ENCODE results near the gene ZBTB48.
A peak's percentile ranks its signal among the peaks of the same experiment; 100 is the strongest.
"Not testable (repeated sequence)": the region's sequence is repeated elsewhere in the genome, so short reads cannot be mapped to it uniquely, and the experiment has no call there.

ZBTB48 gene

DNA sequence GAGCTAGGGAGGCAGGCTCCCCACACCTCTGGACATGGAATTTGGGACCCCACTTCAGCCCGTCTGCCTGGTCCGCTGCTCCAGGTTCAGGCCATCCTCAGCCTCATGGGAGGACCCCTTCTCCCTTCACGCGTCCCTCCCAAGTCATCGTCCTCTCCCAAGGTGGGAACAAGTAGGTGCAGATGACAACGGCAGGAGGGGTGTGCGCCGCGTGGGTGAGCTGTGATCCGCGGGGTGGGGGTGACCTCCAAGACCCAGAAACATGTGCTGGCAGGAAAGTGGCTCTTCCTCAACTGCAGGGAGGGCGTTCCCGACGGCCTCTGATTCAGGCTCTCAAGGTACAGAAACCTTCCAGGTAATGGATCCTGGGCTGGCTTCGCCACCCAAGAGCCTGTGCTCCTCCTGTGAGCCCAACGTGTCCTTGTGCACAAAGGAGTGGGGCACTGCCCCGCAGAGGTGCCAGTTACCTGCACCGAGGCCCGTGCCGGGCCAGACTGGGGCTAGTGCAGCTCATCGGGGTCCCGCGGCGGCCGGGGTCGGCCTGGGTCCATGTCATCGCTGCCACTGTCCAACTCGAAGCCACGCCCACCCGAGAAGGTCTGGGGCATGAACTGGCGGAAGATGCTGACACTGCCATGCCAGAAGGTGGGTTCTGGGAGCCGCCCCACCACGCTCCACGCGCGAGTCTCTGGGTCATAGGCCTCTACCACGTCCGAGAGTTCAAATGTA lies 13.2 kb downstream of the ZBTB48 start:
- DNase-seq = no peak

DNA sequence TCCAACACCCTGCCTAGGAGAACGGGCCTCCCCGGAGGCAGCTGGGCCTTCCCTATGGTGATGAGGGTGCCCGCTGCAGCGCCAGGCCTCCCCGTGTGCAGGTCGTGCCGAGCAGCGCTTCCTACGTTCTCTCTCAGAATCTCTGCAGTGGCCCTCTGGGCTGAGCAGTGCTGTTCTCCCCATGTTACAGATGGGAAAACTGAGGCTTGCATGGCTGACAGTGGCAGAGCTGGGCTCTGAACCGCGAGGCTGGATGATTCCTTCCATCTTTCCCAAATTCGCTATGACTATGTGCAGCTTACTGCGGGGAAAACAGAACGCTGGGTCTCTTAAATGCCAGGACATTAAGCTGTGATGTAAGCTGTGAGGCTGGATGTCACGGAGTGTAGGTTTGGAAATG lies 14.0 kb downstream of the ZBTB48 start:
- DNase-seq = no peak

DNA sequence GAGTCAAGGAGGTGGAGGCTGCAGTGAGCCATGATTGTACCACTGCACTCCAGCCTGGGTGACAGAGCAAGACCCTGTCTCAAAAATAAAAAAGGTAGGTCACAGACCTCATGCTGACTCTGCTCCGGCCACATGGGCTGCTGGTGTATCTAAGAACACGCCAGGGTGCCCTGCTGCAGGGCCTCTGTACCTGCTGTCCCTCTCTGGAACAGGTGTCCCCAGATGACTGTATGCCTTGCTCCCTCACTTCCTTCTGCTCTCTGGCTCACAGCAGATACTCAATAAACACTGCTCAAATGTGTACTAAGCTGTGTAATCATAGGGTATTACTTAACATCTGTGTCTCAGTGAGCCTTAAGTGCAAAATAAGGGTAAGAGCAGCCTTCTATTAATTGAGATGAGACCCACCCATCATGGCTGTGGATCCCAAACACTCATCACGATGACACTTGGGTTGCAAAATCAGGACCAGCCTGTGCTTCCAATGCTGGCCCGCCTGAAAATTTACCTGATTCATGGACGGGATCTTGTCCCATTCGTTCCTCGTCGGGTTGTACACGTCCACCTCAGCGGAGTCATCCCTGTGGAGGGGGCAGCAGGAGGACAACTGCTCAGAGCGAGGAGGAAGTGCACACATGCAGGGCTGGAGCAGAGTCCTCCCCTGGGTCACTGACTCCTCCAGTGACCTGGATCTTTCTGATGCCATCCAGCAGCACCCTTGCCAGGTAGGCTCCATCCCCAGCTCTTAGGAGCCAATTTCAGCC lies 15.4 kb downstream of the ZBTB48 start:
- no peak for DNase-seq

DNA sequence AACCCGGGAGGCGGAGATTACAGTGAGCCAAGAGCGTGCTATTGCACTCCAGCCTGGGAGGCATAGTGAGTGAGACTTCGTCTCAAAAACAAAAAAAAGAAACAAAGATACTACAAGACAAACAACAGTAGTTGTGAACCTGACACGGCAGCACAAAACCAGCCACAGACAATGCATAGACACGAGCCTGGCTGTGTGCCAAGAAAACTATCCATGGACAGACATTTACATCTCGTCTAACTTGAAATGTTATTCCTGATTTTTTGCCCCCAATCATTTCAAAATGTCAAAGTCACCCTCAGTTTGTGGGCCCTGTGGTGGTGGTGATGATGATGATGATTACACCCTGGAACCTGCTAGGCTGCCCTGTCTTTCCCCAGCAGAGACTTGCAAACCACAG lies 16.6 kb downstream of the ZBTB48 start:
- DNase-seq = no peak

DNA sequence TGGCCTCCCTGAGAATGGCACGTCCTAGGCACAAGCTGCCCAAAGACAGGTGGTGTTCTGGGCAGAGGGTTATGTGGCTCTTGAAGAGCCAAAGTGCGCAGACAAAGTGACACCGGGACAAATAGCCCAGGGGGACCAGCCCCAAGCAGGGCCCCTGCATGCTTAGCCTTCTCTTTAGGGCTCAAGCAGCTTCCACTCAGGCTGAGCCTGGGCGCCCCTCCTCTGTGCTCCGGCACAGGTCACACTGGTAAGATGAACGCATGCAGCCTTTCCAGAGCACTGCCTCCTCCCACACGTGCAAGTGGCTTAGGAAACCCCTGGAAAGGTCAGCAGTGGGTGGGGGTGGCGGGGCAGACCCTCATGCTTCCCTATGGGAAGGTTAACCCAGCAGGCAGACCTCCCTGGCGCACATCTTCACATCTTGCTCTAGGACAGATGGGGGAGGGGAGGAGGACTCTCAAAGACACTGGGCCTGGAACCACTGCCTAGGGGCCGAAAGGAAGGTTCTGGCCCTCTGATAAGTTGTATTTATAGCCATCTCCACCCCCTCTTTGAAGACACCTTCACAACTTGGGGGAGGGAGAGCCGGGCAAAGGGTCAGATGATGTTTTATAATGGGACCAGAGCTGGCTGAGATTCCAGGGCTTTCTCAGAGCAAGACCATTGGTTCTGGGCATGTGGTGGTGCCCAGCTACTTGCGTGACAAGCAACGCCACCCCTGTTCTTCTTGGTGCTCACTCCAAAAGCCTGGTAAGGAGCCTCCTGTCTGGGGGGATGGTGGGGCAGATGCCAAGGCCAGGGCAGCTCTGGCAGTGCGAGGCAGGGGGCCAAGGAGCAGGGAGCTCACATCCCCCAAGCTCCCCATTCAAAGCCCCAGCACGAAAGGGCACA lies 17.3 kb downstream of the ZBTB48 start:
- no peak for DNase-seq

DNA sequence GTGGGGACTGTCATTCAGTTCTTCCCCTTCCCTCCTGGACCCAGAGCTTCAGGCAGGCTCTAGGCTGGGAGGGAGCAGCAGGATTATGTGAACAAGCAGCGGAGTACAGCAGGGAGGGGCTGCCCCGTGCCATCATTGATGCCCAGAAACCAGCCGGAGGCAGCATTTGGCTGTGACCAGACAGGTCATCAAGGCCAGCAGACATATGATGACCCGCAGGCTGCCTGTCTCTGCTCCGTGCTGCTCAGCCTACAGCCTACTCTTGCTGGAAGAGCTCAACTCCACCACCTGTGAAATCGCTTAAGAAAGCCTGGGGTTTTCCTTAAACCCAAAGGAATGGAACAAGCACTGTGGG lies 18.0 kb downstream of the ZBTB48 start:
- no peak for DNase-seq

DNA sequence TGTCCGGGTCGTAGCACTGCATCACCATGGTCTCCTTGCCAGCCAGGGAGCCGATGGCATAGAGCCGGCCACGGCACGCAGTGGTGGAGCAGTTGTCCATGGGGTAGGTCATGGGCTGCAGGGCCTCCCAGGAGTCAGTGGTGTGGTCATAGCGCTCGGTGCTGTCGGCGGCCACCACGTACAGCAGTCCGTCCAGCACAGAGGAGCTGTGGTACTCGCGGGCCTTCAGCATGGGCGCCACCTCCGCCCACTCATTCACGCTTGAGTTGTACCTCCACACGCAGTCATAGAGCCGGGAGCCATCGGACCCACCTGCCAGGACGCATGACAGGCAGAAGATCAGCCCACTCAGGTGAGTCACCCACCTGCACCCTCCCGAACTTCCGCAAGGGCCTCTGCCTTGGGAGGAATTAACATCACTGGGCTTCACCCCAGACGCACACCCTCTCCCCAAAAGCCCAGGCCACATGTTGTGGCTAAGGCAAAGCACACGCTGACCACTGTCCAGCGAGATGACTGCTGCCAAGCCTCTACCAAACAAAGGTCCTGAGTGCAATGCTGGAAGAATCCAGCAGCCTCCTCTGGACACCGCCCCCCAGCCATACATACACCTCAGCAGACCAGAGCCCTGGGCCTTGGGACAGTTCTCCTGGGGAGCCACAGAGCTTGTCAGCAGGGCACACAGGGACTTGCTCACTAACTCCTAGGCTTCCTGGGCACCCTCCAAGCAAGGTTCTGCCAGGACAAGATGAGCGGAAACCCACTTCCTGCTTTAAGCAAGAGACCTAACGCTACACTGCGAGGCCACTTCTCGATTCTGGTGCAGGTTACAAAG lies 19.6 kb downstream of the ZBTB48 start:
- no peak for DNase-seq

DNA sequence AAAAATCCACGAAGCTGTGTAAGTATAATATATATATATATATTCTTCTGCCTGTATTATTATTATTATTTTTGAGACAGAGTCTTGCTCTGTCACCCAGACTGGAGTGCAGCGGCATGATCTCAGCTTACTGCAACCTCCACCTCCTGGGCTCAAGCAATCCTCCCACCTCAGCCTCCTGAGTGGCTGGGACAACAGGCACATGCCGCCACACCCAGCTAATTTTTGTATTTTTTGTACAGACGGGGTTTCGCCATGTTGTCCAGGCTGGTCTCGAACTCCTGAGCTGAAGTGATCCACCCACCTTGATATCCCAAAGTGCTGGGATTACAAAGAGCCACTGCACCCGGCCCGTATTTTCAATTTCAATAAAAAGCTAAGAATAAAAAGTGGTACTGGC lies 20.2 kb downstream of the ZBTB48 start:
- DNase-seq = not testable (repeated sequence)

DNA sequence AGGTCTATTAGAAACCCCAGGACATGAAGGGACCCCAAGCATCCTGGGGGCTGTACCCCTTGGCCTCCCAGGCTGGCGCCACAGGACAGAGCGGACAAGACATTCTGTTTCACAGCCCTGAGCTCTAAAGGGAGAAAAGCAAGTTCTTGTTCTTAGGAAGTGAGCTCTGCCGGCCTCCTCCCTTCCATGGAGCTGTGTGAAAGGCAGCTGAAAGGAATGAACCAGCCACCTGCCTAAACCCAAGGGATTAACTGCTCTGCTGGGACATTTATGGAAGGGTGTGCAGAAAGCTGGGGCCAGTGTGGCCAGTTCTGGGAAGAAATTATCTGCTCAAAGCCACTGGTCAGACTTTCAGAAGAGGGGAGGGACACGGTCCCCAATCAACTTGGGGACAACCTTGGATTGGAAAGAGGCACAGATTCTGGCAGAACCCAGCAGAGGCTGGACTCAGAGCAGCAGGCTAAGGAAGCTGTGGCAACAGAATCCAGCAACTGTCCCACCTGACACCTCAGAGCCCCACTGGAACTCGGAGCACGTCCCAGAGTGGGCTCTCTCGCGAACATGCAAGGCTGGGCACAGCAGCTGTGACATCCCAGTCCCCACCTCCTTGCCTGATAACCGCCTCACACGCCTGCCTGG lies 20.7 kb downstream of the ZBTB48 start:
- DNase-seq = no peak

DNA sequence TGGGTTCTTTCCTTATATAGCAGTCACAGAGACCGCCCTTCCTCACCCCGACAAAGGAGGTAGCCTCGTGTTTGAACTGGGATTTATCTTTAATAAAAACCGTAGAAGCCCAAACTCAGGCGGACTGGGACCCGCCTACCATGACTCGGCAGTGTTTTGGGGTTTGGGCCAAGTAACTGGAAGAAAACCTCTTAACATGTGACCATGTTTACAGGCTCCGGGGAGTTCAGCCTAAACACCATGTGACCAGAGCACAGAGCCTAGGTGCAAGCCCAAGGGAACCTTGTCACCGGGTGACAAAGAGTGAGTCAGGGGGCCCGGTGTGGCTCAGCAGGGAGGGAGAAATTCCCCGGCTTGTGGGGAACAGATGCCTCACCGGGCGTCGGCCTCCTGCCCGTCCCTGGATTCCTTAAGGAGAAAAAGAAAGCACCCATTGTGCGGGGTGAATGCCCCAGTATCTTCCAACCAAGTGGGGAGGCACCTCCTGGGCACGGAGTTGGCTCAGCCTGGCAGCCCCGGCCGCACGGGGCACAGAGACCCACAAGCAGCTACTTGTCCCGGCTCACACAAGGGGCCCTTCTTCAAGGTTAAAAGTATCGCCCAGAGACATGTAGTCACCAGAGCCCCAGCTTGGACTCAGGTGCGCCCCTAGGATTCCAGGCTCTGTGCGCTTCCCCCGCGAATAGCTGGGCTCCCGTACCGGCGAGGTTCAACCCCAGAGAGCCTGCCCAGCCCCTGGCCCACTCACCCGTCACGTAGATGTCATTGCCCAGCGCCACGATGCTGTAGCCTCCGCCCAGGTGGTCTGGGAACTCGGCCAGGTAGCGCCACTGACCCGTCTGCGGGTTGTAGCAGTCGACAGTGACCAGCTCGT lies 21.5 kb downstream of the ZBTB48 start:
- no peak for DNase-seq

DNA sequence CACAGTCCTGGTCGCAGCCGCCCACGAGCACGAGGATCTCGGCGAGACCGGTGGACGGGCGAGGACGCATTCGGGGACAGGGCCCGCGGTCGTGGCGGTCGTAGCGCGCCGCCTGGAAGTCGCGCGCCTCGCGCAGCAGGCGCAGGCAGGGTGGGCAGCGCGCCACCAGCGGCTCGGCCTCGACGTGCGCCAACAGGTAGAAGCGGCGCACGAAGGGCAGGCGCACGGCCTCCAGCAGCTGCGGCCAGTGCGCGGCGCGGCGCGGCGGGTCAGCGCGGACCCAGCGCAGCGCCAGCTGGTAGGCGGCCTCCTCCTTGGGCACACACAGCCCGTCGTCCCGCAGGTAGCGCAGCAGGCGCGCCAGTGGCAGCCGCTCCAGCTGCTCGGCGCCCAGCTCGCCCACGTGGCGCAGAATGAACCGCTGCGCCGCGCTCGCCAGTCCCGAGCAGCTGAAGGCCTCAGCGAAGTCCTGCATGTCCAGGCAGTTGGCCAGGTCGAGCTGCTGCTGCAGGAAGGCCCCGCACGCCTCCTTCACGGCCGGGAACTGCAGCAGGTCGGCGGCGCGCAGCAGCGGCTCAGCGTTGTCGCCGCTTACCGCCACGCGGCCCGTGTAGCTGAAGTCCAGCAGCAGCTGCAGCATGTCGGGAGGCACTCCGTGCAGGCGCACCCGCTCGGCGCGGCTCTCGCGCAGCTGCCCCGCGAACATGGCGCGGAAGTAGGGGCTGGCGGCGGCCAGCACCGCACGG lies 22.3 kb downstream of the ZBTB48 start:
- no peak for DNase-seq

DNA sequence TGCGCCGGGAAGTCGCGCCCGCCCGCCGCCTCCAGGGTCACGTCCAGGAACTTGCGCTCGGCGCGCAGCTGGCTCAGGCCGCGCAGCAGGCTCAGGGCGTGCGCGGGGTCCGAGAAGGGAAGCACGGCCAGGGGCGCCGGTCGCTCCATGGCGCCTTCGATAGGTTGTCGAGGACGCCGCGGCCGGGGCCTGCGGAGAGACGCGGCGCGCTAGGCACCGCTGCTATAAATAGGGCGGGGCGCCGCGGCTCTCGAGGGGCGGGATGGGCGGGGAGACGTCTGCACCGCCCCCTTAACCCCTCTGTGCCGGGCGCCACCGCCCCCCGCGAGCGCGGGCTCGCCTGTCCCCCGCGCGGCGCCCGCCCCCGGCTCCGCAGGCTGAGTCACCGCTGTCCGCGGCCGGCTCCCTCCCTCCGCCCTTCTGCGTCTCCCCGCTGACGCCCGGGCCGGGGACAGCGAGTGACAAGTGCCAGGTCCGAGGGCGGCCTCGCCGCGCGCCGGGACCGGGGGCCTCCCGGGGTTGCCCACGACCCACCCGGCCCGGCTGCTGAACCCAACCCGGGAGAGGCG lies 23.0 kb downstream of the ZBTB48 start, which contains the start of gene KLHL21:
Gene KLHL21 (minus strand): TSS at position 201 of the 569 bp plus-strand sequence. CDS start 52 bp downstream, at position 149.
- DNase-seq = no peak

DNA sequence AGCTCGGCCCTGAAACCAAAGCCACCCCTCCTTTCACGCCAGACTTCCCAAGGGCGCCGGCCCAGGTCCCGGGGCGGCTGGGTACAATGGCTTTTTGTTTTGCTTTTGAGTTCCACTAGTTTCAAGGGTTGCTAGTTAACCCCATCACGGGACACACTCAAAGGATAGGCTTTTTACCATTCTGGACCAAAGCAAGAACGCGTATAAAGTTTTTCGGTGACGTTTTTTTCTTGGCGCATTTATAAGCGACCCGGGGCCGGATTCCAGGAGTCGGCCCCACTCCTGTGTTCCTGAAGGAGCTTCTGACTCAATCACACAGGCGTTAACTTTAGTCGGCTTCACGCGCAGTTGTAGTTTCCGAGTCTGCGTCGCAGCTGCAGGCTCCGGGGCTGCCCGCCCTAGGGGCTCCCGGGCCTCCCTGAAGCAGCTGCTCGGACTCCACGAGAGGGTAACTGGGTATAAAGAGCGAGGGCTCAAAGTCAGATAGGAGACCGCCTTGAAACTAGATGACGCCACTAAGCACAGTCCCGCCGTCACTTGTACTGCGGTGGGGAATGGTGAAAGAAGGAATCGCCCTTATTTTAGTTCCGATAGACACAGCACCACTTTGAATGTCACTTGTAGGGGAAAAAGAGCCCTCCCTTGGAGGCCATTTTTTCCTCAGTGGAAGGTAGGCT lies 23.6 kb downstream of the ZBTB48 start:
- no peak for DNase-seq

DNA sequence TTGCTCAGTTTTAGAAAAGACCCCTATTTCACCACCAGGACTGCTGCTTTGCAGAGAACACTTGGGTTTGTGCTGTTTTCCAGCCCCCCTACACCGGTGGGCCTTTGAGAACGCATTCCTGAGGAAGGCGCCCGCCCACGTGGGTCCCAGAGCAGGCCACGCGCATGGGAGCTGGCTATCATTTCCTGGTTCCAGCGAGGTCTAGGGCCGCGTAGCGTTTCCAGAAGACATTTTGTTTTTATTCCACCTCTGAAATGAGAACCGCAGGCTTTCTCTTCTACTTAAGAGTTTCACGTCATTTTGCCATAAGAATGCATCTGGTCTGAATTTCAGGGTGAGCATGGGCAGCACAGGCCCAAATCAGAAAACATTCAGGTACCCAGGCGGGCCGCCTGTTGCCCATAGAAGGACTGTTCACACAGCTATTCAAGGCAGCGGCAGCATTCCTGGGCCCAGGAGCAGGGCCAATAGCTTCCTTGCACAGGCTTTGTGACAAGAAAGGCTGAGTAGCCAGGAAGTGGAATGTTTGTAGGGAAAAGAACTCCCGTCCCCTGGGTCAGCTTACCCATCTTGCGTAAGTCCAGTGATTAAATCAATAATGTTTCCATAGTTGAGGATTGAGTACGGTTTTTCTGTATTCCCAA lies 24.2 kb downstream of the ZBTB48 start:
- no peak for DNase-seq

DNA sequence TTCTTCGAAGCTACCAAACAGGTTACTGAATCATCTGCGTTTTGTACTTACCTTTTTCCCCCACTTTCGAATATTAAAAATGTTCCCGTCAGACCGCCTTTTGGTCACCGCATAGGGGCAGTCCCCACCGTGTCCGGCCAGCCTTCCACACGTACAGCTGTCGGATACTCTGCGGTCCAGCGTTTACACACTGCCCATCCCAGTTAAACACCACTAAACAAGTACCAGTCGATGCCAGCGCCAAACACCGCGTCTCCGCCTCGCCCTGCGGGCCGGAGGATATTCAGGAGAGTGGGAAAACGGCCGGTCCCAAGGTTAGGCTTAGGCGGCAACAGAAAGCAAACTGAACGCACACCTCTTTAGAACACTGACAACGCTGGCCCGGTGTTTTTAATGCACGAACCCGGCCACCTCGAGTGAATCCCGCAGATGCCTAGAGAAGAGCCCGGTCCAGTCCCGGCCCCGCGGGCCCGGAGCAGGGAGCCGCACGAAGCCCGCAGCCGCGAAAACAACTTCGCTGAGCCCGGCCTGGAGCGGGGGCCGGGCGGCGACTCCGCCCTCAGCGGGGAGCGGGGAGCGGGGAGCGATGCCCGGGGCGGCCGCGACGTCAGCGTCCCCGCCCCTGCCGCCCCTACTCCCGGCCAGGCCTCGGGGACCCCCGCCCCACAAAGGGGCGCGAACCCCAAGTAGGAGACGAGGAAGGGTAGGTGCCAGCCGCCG lies 33.0 kb downstream of the ZBTB48 start:
- DNase-seq = peak; percentile 5

DNA sequence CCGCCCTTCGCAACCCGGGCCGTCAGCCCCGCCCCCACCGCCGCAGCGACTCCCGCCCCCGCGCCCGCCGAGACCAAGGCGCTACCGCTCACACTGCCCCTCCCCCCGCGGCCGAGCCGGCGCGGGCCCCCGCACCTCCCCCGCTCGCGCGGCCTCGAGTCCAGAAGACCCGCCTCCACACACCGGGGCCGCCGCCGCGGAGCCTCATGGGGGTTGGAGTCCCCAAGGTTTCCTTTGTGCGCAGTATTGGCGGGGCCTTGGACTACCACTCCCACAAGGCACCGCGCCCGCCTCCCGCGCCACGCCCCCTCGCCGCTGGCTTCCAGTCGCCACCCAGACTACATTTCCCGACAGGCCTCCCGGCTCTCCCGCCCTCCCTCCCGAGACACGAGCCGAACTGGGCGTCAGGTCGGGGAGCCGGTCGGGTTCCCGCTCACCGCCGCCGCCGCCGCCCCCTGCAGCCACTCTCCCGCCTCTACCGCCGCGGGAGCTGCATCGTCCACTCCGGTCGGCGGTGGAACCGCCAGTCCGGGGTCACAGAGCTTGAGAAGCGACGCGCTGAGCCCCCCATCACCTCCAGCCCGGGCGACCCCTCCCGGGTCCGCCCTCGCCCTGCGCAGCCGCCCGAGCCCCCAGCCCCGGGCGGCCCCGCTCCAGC lies 33.7 kb downstream of the ZBTB48 start, which contains the start of gene PHF13:
Gene PHF13 (plus strand): TSS at position 371 of the 658 bp plus-strand sequence. CDS start 336 bp downstream, outside the sequence.
- peak; percentile 86 for DNase-seq

Data from NCI-H1694 (cell line).